Endometrial microvascular endothelial cells (primary cell): Measurements from ENCODE around the gene HYAL1. TPM values are rescaled to one million over a fixed set of nuclear protein-coding genes. Genes with fewer than 3 reads are reported as not detected.
"Not testable (repeated sequence)": the region's sequence is repeated elsewhere in the genome, so short reads cannot be mapped to it uniquely, and the experiment has no call there.

Experiments used
- in situ Hi-C: cut with HindIII; loops from 2 replicates; pipeline ENCODE4 v1.10.0; 2017; ENCODE audit warnings: low sequenced_read_pairs, low pct_unique_long_range_greater_than_20kb; ENCODE audit errors: inconsistent ontology term
- total RNA-seq: library from RNA; depleted of rRNA; stranded (reverse); fragments of >200 nt; gene quantifications from one replicate; pipeline ENCODE4 v1.2.3, GENCODE V29; 2015; ENCODE audit errors: inconsistent ontology term

HYAL1 gene
- total RNA-seq, 1 donor from 2014 or later: 10.3 TPM

- in situ Hi-C loops: no loop called here
Observed at GRCh38 chr3:50297896-50298725, 5.3 kb downstream of the HYAL1 start.

GRCh38 chr3:50297384-50297775 lies 6.0 kb downstream of the HYAL1 start:
- in situ Hi-C loops: no loop called here

GRCh38 chr3:50296721-50297383 lies 6.5 kb downstream of the HYAL1 start:
- in situ Hi-C loops: no loop called here

- in situ Hi-C loops: no loop called here
Observed at GRCh38 chr3:50295553-50296431, 7.6 kb downstream of the HYAL1 start.

- in situ Hi-C loops: no loop called here
Observed at GRCh38 chr3:50294492-50295403, 8.6 kb downstream of the HYAL1 start.

GRCh38 chr3:50294089-50294488 lies 9.3 kb downstream of the HYAL1 start:
- in situ Hi-C loops: no loop called here

GRCh38 chr3:50293079-50293801 lies 10.1 kb downstream of the HYAL1 start:
- in situ Hi-C loops: no loop called here

GRCh38 chr3:50292159-50293078 lies 11.0 kb downstream of the HYAL1 start, which contains the start of gene IFRD2:
Gene IFRD2, minus strand, starts transcription at chr3:50292429. Its CDS starts 155 bp downstream, at chr3:50292274.
- in situ Hi-C loops: no loop called here

GRCh38 chr3:50290161-50290641 lies 13.2 kb downstream of the HYAL1 start:
- in situ Hi-C loops: no loop called here

GRCh38 chr3:50289130-50289529 lies 14.2 kb downstream of the HYAL1 start:
- in situ Hi-C loops: no loop called here

GRCh38 chr3:50288387-50289007 lies 14.9 kb downstream of the HYAL1 start:
- in situ Hi-C loops: no loop called here

GRCh38 chr3:50287262-50287661 lies 16.1 kb downstream of the HYAL1 start:
- in situ Hi-C loops: no loop called here

GRCh38 chr3:50286322-50287227 lies 16.8 kb downstream of the HYAL1 start:
- in situ Hi-C loops: no loop called here

GRCh38 chr3:50284121-50284520 lies 19.3 kb downstream of the HYAL1 start:
- in situ Hi-C loops: not testable (repeated sequence)

- in situ Hi-C loops: no loop called here
Observed at GRCh38 chr3:50279255-50280016, 23.9 kb downstream of the HYAL1 start.
